ENCODE measurements around the gene CGA.

CGA gene

DNA sequence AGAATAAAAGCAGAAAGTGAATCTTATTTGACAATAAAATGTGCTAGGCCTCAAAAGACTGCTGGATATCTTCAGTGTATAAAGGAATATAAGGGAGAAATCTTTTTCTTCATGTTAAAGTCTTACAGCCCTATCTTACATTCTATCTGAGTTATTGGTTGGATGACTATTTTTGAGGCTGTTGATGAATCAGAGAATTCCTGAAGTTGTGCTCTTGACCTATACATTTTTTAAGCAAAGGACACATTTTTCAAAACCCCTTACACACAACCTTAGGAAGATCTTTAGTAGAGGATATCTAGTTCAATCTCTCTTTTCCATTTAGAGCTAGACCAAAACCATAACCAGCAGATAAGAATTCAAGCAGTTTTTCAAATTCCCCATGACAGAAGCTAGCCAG, 10.9 kb upstream of the CGA start:
- H3K27me3 ChIP-seq: no peaks in the 10 kb centered on the region; the same call in 1 of the 2 replicates
- no peaks in the 10 kb centered on the region for H3K36me3 ChIP-seq
- TF ChIP-seq, protein P1, sequence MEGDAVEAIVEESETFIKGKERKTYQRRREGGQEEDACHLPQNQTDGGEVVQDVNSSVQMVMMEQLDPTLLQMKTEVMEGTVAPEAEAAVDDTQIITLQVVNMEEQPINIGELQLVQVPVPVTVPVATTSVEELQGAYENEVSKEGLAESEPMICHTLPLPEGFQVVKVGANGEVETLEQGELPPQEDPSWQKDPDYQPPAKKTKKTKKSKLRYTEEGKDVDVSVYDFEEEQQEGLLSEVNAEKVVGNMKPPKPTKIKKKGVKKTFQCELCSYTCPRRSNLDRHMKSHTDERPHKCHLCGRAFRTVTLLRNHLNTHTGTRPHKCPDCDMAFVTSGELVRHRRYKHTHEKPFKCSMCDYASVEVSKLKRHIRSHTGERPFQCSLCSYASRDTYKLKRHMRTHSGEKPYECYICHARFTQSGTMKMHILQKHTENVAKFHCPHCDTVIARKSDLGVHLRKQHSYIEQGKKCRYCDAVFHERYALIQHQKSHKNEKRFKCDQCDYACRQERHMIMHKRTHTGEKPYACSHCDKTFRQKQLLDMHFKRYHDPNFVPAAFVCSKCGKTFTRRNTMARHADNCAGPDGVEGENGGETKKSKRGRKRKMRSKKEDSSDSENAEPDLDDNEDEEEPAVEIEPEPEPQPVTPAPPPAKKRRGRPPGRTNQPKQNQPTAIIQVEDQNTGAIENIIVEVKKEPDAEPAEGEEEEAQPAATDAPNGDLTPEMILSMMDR (IDR thresholded peaks at IDR 0.05; ENCODE audit: low read depth, low read length): no peak

DNA sequence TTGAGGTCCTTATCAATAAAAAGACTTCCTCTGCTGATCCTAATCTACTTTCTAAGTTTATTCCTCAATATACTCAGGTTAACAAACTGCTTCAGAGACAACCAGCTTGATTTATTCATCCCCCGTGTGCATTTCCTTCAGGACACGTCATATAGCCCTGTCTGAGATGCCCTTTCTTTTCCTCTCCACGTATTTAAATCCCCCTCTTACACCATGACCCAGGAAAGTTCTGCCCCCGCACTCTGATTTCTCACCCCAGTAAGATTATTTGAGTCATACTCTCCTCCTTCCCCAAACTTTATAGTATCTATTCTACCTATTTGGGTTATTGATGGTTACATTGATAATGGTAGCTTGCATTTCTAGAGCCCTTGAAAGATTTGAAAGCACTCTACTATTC, 9.8 kb upstream of the CGA start:
- DNase-seq: no peak
- TF ChIP-seq, protein P1 (IDR thresholded peaks at IDR 0.05; ENCODE audit: low read depth, low read length): no peak

More for the DNA sequence above, 10.9 kb upstream of the CGA start:
- Histone ChIP-seq H3K4me1 (no peaks in the 10 kb centered on the region), H3K9me3 (no peaks in the 10 kb centered on the region), H3K4me3 (ENCODE audit: low read depth, low read length) (no peak overlapping the region)
- DNase-seq: no peak

DNA sequence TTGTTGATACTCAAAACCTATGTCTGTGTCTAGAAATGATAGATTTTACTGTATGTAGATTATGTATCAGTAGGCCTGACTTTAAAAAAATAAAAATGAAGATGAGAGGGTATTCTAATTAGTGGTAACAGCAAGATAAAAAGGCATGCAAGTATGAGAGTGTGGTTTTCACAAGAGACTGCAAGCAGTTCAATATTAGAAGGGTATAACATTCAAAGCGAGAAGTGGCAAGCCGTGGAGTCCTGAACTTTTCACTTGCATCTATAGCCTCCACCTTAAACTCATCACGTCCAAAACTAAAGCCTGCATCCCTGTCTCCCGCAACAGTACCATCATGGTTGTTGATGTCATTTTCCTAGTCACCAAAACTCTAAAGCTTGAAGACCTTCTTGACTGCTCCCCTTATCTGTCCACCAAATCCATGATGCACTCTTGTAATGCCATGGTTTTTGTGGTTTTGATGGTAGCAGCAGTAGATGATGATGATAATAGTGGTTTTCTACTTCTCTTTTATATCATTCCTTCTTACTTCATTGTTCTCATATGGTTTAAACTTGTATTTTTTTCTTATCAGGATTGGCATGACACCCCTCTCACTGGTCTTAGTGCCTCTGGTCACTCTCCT, 9.2 kb upstream of the CGA start:
- Histone ChIP-seq H3K4me3 (ENCODE audit: low read depth, low read length) (no peak overlapping the region), H3K27me3 (peaks cover 5% of the 10 kb centered on the region; the same call in 1 of the 2 replicates), H3K4me1 (no peaks in the 10 kb centered on the region), H3K36me3 (no peaks in the 10 kb centered on the region), H3K9me3 (no peaks in the 10 kb centered on the region)
- TF ChIP-seq, protein P1 (IDR thresholded peaks at IDR 0.05; ENCODE audit: low read depth, low read length): no peak
- DNase-seq: no peak

More for the DNA sequence above, 9.8 kb upstream of the CGA start:
- Histone ChIP-seq H3K4me3 (ENCODE audit: low read depth, low read length) (no peak overlapping the region), H3K9me3 (no peaks in the 10 kb centered on the region), H3K4me1 (no peaks in the 10 kb centered on the region), H3K36me3 (no peaks in the 10 kb centered on the region), H3K27me3 (peaks cover 1% of the 10 kb centered on the region; the same call in 1 of the 2 replicates)

DNA sequence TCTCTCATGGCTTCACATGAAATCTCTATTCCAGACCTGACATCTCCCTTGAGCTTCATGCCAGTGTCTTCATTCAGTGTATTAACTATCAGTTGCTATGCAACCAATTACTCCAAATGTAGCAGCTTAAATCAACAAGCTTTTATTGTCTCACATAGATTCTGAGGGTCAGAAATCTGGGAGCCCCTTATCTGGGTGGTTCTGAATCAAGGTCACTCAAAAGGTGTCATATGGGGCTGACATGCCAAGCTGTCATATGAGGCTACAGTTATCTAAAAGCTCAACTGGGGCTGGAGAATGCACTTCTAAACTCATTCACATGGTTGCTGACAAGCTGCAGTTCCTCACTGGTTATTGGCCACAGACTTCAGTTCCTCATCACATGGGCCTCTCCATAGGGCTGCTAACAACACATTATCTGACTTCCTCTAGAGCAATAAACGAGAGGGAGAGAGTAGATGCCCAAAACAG, 7.3 kb upstream of the CGA start:
- H3K36me3 ChIP-seq: no peaks in the 10 kb centered on the region
- DNase-seq: no peak

DNA sequence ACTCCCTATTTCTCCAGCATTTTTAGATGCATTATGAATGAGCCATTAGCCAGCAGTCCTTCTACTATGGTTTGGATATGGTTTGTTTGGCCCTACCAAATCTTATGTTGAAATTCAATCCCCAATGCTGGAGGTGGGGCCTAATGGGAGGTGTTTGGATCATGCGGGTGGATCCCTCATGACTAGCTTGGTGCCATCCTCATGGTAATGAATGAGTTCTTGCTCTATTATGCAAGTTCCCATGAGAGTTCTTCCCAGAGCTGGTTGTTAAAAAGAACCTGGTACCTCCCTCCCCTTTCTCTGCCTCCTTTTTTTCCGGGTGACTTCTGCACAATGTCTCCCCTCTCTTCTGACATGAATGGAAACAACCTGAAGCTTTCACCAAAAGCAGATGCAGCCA, 6.2 kb upstream of the CGA start:
- Histone ChIP-seq H3K4me1 (no peaks in the 10 kb centered on the region), H3K9me3 (no peaks in the 10 kb centered on the region), H3K36me3 (no peaks in the 10 kb centered on the region), H3K4me3 (ENCODE audit: low read depth, low read length) (no peak overlapping the region), H3K27me3 (peaks cover 25% of the 10 kb centered on the region)
- TF ChIP-seq, protein P1 (IDR thresholded peaks at IDR 0.05; ENCODE audit: low read depth, low read length): no peak
- DNase-seq: no peak

More for the DNA sequence above, 7.3 kb upstream of the CGA start:
- H3K4me1 ChIP-seq: no peaks in the 10 kb centered on the region
- H3K27me3 ChIP-seq: peaks cover 13% of the 10 kb centered on the region
- H3K4me3 ChIP-seq (ENCODE audit: low read depth, low read length): no peak overlapping the region
- TF ChIP-seq, protein P1 (IDR thresholded peaks at IDR 0.05; ENCODE audit: low read depth, low read length): no peak
- H3K9me3 ChIP-seq: no peaks in the 10 kb centered on the region

DNA sequence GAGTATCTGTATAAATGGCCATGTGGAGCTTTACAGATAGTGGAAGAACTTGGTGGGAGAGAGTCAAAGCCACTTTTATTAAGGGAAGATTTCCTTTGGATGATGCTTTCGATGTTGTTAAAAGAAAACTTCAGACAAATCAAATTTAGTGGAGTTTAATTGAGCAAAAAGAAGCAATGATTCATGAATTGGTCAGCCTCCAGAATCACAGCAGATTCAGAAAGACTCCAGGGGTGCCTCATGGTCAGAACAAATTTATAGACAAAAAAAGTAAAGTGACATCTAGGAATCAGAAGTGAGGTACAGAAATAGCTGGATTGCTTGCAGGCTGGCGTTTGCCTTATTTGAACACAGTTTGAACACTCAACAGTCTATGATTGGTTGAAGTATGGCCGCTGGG, 5.3 kb upstream of the CGA start:
- Histone ChIP-seq H3K4me3 (ENCODE audit: low read depth, low read length) (no peak overlapping the region), H3K27me3 (peaks cover 29% of the 10 kb centered on the region), H3K36me3 (no peaks in the 10 kb centered on the region), H3K9me3 (no peaks in the 10 kb centered on the region), H3K4me1 (no peaks in the 10 kb centered on the region)
- DNase-seq: no peak
- TF ChIP-seq, protein P1 (IDR thresholded peaks at IDR 0.05; ENCODE audit: low read depth, low read length): no peak

Data from BE2C (cell line).